ENCODE results near the gene RELB.

DNA sequence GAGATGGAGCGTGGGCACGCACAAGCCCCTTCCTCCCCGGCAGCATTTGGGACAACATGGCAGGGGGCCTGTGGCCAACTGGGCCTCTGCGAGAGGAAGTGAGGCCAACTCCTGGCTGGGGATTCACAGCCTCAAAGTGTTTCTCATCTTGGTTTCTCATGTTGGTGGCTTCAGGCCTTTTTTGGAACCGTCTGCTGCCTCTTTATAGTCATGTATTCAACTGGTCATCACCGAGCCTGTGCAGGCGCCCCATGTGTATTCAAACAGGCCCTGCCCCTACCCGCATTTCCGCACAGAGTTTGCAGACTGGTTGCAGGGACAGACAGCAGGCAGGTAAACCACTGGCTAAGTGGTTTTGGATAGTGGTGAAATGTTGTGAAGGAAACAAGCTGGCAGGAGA lies 17.3 kb upstream of the RELB start:
- TF ChIP-seq, protein P1, sequence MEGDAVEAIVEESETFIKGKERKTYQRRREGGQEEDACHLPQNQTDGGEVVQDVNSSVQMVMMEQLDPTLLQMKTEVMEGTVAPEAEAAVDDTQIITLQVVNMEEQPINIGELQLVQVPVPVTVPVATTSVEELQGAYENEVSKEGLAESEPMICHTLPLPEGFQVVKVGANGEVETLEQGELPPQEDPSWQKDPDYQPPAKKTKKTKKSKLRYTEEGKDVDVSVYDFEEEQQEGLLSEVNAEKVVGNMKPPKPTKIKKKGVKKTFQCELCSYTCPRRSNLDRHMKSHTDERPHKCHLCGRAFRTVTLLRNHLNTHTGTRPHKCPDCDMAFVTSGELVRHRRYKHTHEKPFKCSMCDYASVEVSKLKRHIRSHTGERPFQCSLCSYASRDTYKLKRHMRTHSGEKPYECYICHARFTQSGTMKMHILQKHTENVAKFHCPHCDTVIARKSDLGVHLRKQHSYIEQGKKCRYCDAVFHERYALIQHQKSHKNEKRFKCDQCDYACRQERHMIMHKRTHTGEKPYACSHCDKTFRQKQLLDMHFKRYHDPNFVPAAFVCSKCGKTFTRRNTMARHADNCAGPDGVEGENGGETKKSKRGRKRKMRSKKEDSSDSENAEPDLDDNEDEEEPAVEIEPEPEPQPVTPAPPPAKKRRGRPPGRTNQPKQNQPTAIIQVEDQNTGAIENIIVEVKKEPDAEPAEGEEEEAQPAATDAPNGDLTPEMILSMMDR (IDR thresholded peaks at IDR 0.05): no peak
- no peak for TF ChIP-seq POLR2A (IDR thresholded peaks at IDR 0.05)
